Mesenchymal stem cell (in vitro differentiated cells and primary cell): Measurements from ENCODE around the gene SMARCC2.

Experiments used
- DNase-seq: peaks from one replicate; pipeline ENCODE4 v3.0.0-alpha.2; 2013
- H2AFZ ChIP-seq: one replicate; pipeline ENCODE4 v1.6.1; 2013; ENCODE audit warnings: low read depth, mild to moderate bottlenecking, control low read depth, inconsistent platforms, low read length, moderate library complexity
- H2AK5ac ChIP-seq: 2 replicates; pipeline ENCODE4 v1.6.1; 2013; ENCODE audit warnings: low read length, moderate library complexity, mild to moderate bottlenecking, inconsistent platforms; ENCODE audit not compliant: severe bottlenecking
- H2BK120ac ChIP-seq: one replicate; pipeline ENCODE4 v1.6.1; 2013; ENCODE audit warnings: low read depth, mild to moderate bottlenecking, inconsistent platforms, low read length, moderate library complexity
- H2BK12ac ChIP-seq, 2 experiments: one replicate each; pipeline ENCODE4 v1.6.1; 2013; ENCODE audit warnings: inconsistent platforms in 2 of 2, low read length in 2 of 2, mild to moderate bottlenecking in 2 of 2, moderate library complexity in 2 of 2, control low read depth in 1 of 2
- H2BK15ac ChIP-seq: one replicate; pipeline ENCODE4 v1.6.1; 2013; ENCODE audit warnings: mild to moderate bottlenecking, low read depth, inconsistent platforms; ENCODE audit not compliant: poor library complexity, severe bottlenecking
- H2BK5ac ChIP-seq: 2 replicates; pipeline ENCODE4 v1.6.1; 2013; ENCODE audit warnings: low read depth, mild to moderate bottlenecking, low read length, control low read depth, inconsistent platforms; ENCODE audit not compliant: poor library complexity, severe bottlenecking
- H3K14ac ChIP-seq, 2 experiments: one replicate each; pipeline ENCODE4 v1.6.1; 2013; ENCODE audit warnings: inconsistent platforms in 2 of 2, low read length in 2 of 2, control low read depth in 1 of 2, mild to moderate bottlenecking in 1 of 2, moderate library complexity in 1 of 2
- H3K18ac ChIP-seq, 2 experiments: one replicate each; pipeline ENCODE4 v1.6.1; 2013; ENCODE audit warnings: inconsistent platforms in 2 of 2, low read length in 2 of 2, control low read depth in 1 of 2, low read depth in 1 of 2, mild to moderate bottlenecking in 1 of 2
- H3K23ac ChIP-seq, 2 experiments: one replicate each; pipeline ENCODE4 v1.6.1; 2013; ENCODE audit warnings: inconsistent platforms in 2 of 2, low read length in 2 of 2, mild to moderate bottlenecking in 2 of 2, moderate library complexity in 2 of 2, control low read depth in 1 of 2
- H3K27ac ChIP-seq: 2 replicates; pipeline ENCODE4 v1.5.1; 2013; ENCODE audit warnings: mild to moderate bottlenecking, moderate library complexity, low read length, control low read depth, inconsistent platforms; ENCODE audit not compliant: poor library complexity, severe bottlenecking
- H3K27me3 ChIP-seq, 2 experiments: 2 replicates each; pipeline versions ENCODE4 v1.6.1 to v1.7.0; 2013; ENCODE audit warnings: low read length in 2 of 2, mild to moderate bottlenecking in 2 of 2, moderate library complexity in 2 of 2, control low read depth in 1 of 2, inconsistent platforms in 1 of 2; ENCODE audit not compliant: control insufficient read depth in 1 of 2, insufficient read depth in 1 of 2
- H3K36me3 ChIP-seq, 2 experiments: 2 replicates each; pipeline versions ENCODE4 v1.6.1 to v1.7.0; 2013; ENCODE audit warnings: low read length in 2 of 2, control low read depth in 1 of 2, inconsistent platforms in 1 of 2, low read depth in 1 of 2, mild to moderate bottlenecking in 1 of 2; ENCODE audit not compliant: insufficient read depth in 2 of 2, control insufficient read depth in 1 of 2
- H3K4ac ChIP-seq, 2 experiments: one replicate each; pipeline ENCODE4 v1.6.1; 2013; ENCODE audit warnings: inconsistent platforms in 2 of 2, low read length in 2 of 2, mild to moderate bottlenecking in 2 of 2, moderate library complexity in 2 of 2, control low read depth in 1 of 2, low read depth in 1 of 2
- H3K4me1 ChIP-seq: 2 replicates; pipeline ENCODE4 v1.6.1; 2013; ENCODE audit warnings: low read depth, low read length, control low read depth; ENCODE audit not compliant: control insufficient read depth, insufficient read depth
- H3K4me2 ChIP-seq: 2 replicates; pipeline ENCODE4 v1.6.1; 2013; ENCODE audit warnings: low read length, mild to moderate bottlenecking, inconsistent platforms; ENCODE audit not compliant: poor library complexity, severe bottlenecking
- H3K4me3 ChIP-seq, 2 experiments: 2 replicates each; pipeline versions ENCODE4 v1.5.1 to v1.7.0; 2013; ENCODE audit warnings: low read length in 2 of 2, mild to moderate bottlenecking in 2 of 2, control low read depth in 1 of 2, low read depth in 1 of 2; ENCODE audit not compliant: insufficient read depth in 1 of 2
- H3K79me1 ChIP-seq: replicated peaks from 2 replicates; pipeline ENCODE4 v1.6.1; 2013; ENCODE audit warnings: mild to moderate bottlenecking, control low read depth, low read length, inconsistent platforms; ENCODE audit not compliant: poor library complexity, severe bottlenecking
- H3K9ac ChIP-seq: 2 replicates; pipeline ENCODE4 v1.7.0; 2013; ENCODE audit warnings: mild to moderate bottlenecking, low read length, moderate library complexity
- H3K9me3 ChIP-seq: 2 replicates; pipeline ENCODE4 v1.7.0; 2013; ENCODE audit warnings: mild to moderate bottlenecking, low read length; ENCODE audit not compliant: control insufficient read depth
- H4K8ac ChIP-seq: one replicate; pipeline ENCODE4 v1.6.1; 2013; ENCODE audit warnings: inconsistent platforms, mild to moderate bottlenecking, low read length, moderate library complexity
- H4K91ac ChIP-seq: one replicate; pipeline ENCODE4 v1.6.1; 2013; ENCODE audit warnings: mild to moderate bottlenecking, low read length, inconsistent platforms
- WGBS: methylation state at CpG from one replicate; pipeline ENCODE4 v1.1.7; 2013; ENCODE audit warnings: mixed read lengths; 5-methylcytosine and 5-hydroxymethylcytosine counted together

Gene SMARCC2

GRCh38 chr12:56165369-56165768, 23.9 kb downstream of the SMARCC2 start:
- Histone ChIP-seq H3K27ac (peak overlapping the region; percentile 9), H4K8ac (peak overlapping the region; percentile 42), H3K23ac (no peak overlapping the region), H3K4me1 (peaks cover 23% of the 10 kb centered on the region), H2AK5ac (no peak overlapping the region), H4K91ac (no peak overlapping the region), H3K4me3 (no peak overlapping the region), H2BK15ac (no peak overlapping the region), H2AFZ (no peak overlapping the region), H3K9me3 (no peaks in the 10 kb centered on the region), H2BK12ac (no peak overlapping the region), H3K27me3 (no peaks in the 10 kb centered on the region), H2BK5ac (no peak overlapping the region), H3K36me3 (peaks cover 85 to 95% of the 10 kb centered on the region in 2 experiments), H3K18ac (no peak overlapping the region), H3K79me1 (peaks cover 2% of the 10 kb centered on the region), H2BK120ac (no peak overlapping the region), H3K4ac (no peak overlapping the region), H3K14ac (no peak overlapping the region), H3K4me2 (no peak overlapping the region), H3K9ac (no peak overlapping the region)
- 91% methylated on average over 4 of the region's 4 CpGs for WGBS
- no peak for DNase-seq

- no peak overlapping the region for H3K23ac ChIP-seq
- no peak overlapping the region for H2BK120ac ChIP-seq
- no peak overlapping the region for H3K9ac ChIP-seq
- H3K36me3 ChIP-seq = peaks cover 85 to 95% of the 10 kb centered on the region in 2 experiments
- H4K8ac ChIP-seq = no peak overlapping the region
- peaks cover 2% of the 10 kb centered on the region for H3K79me1 ChIP-seq
- no peak overlapping the region for H3K4me3 ChIP-seq
- H2BK12ac ChIP-seq = peak overlapping the region in 1 of 2 experiments; percentile 40
- H3K27me3 ChIP-seq = no peaks in the 10 kb centered on the region
- WGBS = 98% methylated on average over 16 of the region's 17 CpGs
- no peak overlapping the region for H2BK15ac ChIP-seq
- no peak overlapping the region for H4K91ac ChIP-seq
- no peak for DNase-seq
- no peak overlapping the region for H3K4ac ChIP-seq
- H3K9me3 ChIP-seq = no peaks in the 10 kb centered on the region
- H2BK5ac ChIP-seq = no peak overlapping the region
- H3K4me1 ChIP-seq = peaks cover 26% of the 10 kb centered on the region
- H3K18ac ChIP-seq = no peak overlapping the region
- H3K14ac ChIP-seq = no peak overlapping the region
- no peak overlapping the region for H2AFZ ChIP-seq
- H3K27ac ChIP-seq = no peak overlapping the region
- H2AK5ac ChIP-seq = no peak overlapping the region
- H3K4me2 ChIP-seq = no peak overlapping the region
Measured at GRCh38 chr12:56164345-56164729, 24.9 kb downstream of the SMARCC2 start.

- Histone ChIP-seq H3K4me1 (peaks cover 26% of the 10 kb centered on the region), H3K9ac (no peak overlapping the region), H3K4me2 (no peak overlapping the region), H4K91ac (no peak overlapping the region), H3K4me3 (no peak overlapping the region), H3K4ac (no peak overlapping the region), H3K27me3 (no peaks in the 10 kb centered on the region), H3K18ac (no peak overlapping the region), H2BK15ac (no peak overlapping the region), H3K23ac (no peak overlapping the region), H2BK5ac (no peak overlapping the region), H3K36me3 (peaks cover 80 to 90% of the 10 kb centered on the region in 2 experiments), H2AK5ac (no peak overlapping the region), H2AFZ (no peak overlapping the region), H4K8ac (no peak overlapping the region), H3K14ac (no peak overlapping the region), H3K9me3 (no peaks in the 10 kb centered on the region), H3K27ac (peak overlapping the region; percentile 8), H3K79me1 (peaks cover 2% of the 10 kb centered on the region), H2BK12ac (no peak overlapping the region), H2BK120ac (no peak overlapping the region)
- WGBS = 82% methylated on average over 5 of the region's 11 CpGs
- DNase-seq = no peak
Measured at GRCh38 chr12:56163533-56164344, 25.5 kb downstream of the SMARCC2 start.

GRCh38 chr12:56162468-56163290, 26.6 kb downstream of the SMARCC2 start:
- Histone ChIP-seq H3K36me3 (peaks cover 69 to 80% of the 10 kb centered on the region in 2 experiments), H3K18ac (no peak overlapping the region), H4K8ac (no peak overlapping the region), H4K91ac (no peak overlapping the region), H3K27ac (peak overlapping the region; percentile 47), H2BK15ac (no peak overlapping the region), H2AK5ac (no peak overlapping the region), H3K79me1 (no peaks in the 10 kb centered on the region), H2BK5ac (no peak overlapping the region), H3K14ac (no peak overlapping the region), H3K9ac (peak overlapping the region; percentile 52), H3K4me3 (no peak overlapping the region), H3K4me2 (no peak overlapping the region), H2AFZ (no peak overlapping the region), H3K4ac (no peak overlapping the region), H2BK12ac (no peak overlapping the region), H3K4me1 (peaks cover 26% of the 10 kb centered on the region), H3K23ac (no peak overlapping the region), H3K27me3 (no peaks in the 10 kb centered on the region), H2BK120ac (no peak overlapping the region), H3K9me3 (no peaks in the 10 kb centered on the region)
- no peak for DNase-seq
- 77% methylated on average over 7 of the region's 11 CpGs for WGBS
